ENCODE measurements around the gene PRR14L.
A peak's percentile ranks its signal among the peaks of the same experiment; 100 is the strongest.
"Not testable (repeated sequence)": the region's sequence is repeated elsewhere in the genome, so short reads cannot be mapped to it uniquely, and the experiment has no call there.

PRR14L gene

DNA sequence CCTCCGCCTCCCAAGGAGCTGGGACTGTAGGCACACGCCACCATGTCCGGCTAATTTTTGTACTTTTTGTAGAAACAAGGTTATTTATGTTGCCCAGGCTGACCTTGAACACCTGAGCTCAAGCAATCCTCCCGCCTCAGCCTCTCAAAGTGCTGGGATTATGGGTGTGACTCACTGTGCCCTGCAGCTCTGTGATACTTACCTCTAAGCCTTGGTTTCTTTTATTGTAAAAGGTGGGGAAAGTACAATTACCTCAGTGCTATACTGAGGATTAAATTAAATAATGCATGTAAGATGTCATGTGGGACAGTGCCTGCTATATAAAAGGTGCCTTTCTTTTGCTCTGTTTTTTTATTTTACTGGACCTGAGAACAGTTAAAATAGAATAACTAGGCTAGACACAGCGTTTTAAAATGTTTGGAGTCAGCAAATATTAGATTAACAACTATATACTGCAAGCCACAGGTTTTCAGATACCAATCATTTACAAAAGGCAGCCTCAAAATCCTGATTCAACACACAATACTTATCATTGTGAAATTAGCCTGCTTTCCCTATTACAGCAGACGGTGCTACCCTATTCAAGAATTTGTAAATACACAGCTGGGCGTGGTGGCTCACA, 30.0 kb downstream of the PRR14L start:
- Histone ChIP-seq H3K36me3 (ENCODE audit: control insufficient read depth, insufficient read depth, low read length, severe bottlenecking) (peaks cover 84% of the 10 kb centered on the region), H3K9ac (ENCODE audit: low read length) (no peak overlapping the region), H3K27me3 (replicated peaks; ENCODE audit: control insufficient read depth, insufficient read depth, low read length) (no peaks in the 10 kb centered on the region)

DNA sequence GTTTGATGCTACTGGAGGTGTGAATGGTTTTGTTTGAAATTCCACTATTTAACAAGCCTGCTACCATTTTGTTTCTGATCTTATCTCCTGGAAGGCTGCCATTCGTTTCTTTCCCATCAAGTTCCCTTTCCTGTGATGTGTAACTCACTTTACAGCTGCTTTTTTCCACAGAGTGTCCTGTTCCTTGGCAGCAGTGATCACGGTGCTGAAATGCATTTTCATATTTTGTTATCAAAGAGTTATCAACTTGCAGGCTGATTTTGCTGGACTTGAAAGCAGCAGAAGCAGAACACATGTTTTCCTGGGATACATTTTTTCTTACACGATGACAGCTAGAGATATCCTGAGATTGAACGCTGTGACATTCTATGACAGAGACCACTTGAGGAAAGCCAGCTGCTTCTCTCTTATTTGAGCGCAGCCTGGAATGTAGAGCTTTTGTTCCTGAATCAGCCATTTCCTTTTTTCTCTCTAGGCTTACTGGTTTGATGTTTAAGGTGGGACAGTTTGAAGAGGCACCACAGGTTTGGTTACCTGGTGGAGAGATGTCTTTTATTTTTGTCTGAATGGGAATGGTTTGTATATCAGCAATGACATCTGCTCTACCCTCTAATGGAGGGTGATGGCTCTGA, 34.7 kb downstream of the PRR14L start:
- no peak for DNase-seq (ENCODE audit: low read depth)
- Histone ChIP-seq H3K36me3 (ENCODE audit: control insufficient read depth, insufficient read depth, low read length, severe bottlenecking) (peaks cover 84% of the 10 kb centered on the region), H3K4me1 (ENCODE audit: control insufficient read depth, insufficient read depth, low read length) (no peaks in the 10 kb centered on the region), H3K9ac (ENCODE audit: low read length) (no peak overlapping the region), H3K27me3 (replicated peaks; ENCODE audit: control insufficient read depth, insufficient read depth, low read length) (no peaks in the 10 kb centered on the region), H3K4me3 (ENCODE audit: low read length) (no peak overlapping the region), H3K9me3 (ENCODE audit: control insufficient read depth, low read length) (no peaks in the 10 kb centered on the region)

More for the DNA sequence above, 30.0 kb downstream of the PRR14L start:
- H3K4me3 ChIP-seq (ENCODE audit: low read length): no peak overlapping the region
- no peak for DNase-seq (ENCODE audit: low read depth)
- H3K4me1 ChIP-seq (ENCODE audit: control insufficient read depth, insufficient read depth, low read length): no peaks in the 10 kb centered on the region
- no peaks in the 10 kb centered on the region for H3K9me3 ChIP-seq (ENCODE audit: control insufficient read depth, low read length)

DNA sequence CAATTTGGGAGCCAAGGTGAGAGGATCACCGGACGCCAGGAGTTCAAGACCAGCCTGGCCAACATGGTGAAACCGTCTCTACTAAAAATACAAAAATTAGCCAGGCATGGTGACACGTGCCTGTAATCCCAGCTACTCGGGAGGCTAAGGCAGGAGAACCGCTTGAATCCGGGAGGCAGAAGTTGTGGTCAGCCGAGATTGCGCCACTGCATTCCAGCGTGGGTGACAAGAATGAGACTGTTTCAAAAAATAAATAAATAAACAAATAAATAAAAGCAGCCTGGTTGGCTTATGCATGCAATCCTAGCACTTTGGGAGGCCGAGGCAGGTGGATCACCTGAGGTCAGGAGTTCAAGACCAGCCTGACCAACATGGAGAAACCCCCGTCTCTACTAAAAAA, 38.7 kb downstream of the PRR14L start:
- not testable (repeated sequence) for DNase-seq (ENCODE audit: low read depth); H3K4me1 ChIP-seq (ENCODE audit: control insufficient read depth, insufficient read depth, low read length); H3K4me3 ChIP-seq (ENCODE audit: low read length); H3K9ac ChIP-seq (ENCODE audit: low read length); H3K9me3 ChIP-seq (ENCODE audit: control insufficient read depth, low read length); H3K27me3 ChIP-seq (replicated peaks; ENCODE audit: control insufficient read depth, insufficient read depth, low read length)
- H3K36me3 ChIP-seq (ENCODE audit: control insufficient read depth, insufficient read depth, low read length, severe bottlenecking): peaks cover 62% of the 10 kb centered on the region

DNA sequence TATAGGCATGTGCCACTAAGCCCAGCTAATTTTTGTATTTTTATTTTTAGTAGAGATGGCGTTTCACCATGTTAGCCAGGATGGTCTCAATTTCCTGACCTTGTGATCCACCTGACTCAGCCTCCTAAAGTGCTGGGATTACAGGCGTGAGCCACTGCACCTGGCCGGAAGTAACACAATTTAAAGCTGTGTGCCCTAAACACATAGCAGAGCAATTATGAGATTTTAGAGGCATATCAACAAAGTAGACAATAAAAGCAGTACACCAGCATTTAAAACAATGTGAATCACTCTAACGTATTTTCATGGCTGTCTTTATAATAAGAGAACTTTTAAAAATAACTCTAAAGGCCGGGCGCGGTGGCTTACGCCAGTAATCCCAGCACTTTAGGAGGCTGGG, 42.4 kb downstream of the PRR14L start:
- Histone ChIP-seq H3K9me3 (ENCODE audit: control insufficient read depth, low read length) (no peaks in the 10 kb centered on the region), H3K36me3 (ENCODE audit: control insufficient read depth, insufficient read depth, low read length, severe bottlenecking) (peaks cover 47% of the 10 kb centered on the region), H3K4me3 (ENCODE audit: low read length) (no peak overlapping the region), H3K9ac (ENCODE audit: low read length) (no peak overlapping the region), H3K4me1 (ENCODE audit: control insufficient read depth, insufficient read depth, low read length) (no peaks in the 10 kb centered on the region), H3K27me3 (replicated peaks; ENCODE audit: control insufficient read depth, insufficient read depth, low read length) (no peaks in the 10 kb centered on the region)
- DNase-seq (ENCODE audit: low read depth): no peak

DNA sequence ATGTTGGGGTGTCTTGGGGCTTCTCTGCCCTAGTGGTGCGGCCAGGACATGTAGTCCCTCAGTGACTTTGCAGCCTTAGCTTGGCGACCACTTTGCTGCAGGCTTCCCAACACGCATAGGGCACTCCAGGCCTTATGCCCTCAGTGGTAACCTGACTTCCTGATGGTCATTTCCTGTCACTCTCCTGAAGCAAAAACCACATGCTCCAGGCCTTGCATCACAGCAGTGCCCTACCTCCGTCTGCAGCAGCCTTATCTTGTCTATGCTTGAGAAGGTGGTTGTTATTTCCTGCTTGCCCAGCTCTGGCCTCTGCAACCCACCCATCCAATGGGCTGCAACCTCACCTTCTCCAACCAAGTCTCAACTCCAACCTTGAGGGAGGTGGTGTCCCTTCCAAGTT, 54.5 kb downstream of the PRR14L start:
- no peak overlapping the region for H3K4me3 ChIP-seq (ENCODE audit: low read length)
- H3K36me3 ChIP-seq (ENCODE audit: control insufficient read depth, insufficient read depth, low read length, severe bottlenecking): peaks cover 55% of the 10 kb centered on the region
- H3K27me3 ChIP-seq (replicated peaks; ENCODE audit: control insufficient read depth, insufficient read depth, low read length): no peaks in the 10 kb centered on the region
- H3K4me1 ChIP-seq (ENCODE audit: control insufficient read depth, insufficient read depth, low read length): no peaks in the 10 kb centered on the region
- no peak for DNase-seq (ENCODE audit: low read depth)
- no peaks in the 10 kb centered on the region for H3K9me3 ChIP-seq (ENCODE audit: control insufficient read depth, low read length)
- no peak overlapping the region for H3K9ac ChIP-seq (ENCODE audit: low read length)

DNA sequence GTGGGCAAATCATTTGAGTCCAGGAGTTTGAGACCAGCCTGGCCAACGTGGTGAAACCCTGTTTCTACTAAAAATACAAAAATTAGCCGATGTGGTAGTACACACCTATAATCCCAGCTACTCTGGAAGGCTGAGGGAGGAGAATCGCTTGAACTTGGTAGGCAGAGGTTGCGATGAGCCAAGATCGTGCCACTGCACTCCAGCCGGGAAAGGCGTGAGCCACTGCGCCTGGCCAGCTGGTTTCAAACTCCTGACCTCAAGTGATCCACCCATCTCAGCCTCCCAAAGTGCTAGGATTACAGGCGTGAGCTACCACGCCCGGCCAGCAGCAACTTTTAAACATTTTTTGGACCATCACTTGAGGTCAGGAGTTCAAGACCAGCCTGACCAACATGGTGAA, 55.9 kb downstream of the PRR14L start:
- not testable (repeated sequence) for DNase-seq (ENCODE audit: low read depth); H3K4me1 ChIP-seq (ENCODE audit: control insufficient read depth, insufficient read depth, low read length); H3K27me3 ChIP-seq (replicated peaks; ENCODE audit: control insufficient read depth, insufficient read depth, low read length); H3K9me3 ChIP-seq (ENCODE audit: control insufficient read depth, low read length); H3K4me3 ChIP-seq (ENCODE audit: low read length); H3K9ac ChIP-seq (ENCODE audit: low read length)
- H3K36me3 ChIP-seq (ENCODE audit: control insufficient read depth, insufficient read depth, low read length, severe bottlenecking): peaks cover 48% of the 10 kb centered on the region

DNA sequence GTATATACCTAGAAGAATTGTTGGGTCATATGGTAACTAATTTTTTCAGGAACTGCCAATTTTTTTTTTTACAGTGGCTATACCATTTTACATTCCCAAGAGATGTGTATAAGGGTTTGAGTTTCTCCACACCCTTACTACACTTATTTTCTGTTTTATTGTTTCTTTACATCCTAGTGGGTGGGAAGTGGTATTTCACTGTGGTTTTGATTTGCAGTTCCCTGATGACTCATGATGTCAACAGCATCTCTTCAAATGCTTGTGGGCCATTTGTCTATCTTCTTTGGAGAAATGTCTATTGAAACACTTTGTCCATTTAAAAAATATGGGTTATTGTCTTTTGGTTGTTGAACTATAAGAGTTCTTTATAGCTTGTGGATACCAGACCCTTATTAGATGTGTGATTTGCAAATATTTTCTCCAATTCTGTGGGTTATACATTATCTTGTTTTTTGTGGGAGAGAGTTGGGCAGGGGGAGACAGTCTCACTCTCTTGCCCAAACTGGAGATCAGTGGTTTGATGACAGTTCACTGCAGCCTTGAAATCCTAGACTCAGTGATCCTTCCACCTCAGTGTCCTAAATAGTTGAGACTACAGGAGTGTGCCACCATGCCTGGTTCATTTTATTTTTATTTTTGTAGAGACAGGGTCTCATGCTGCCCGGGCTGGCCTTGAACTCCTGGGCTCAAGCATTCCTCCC, 57.6 kb downstream of the PRR14L start:
- peaks cover 54% of the 10 kb centered on the region for H3K36me3 ChIP-seq (ENCODE audit: control insufficient read depth, insufficient read depth, low read length, severe bottlenecking)
- DNase-seq (ENCODE audit: low read depth): peak; percentile 26
- no peak overlapping the region for H3K4me3 ChIP-seq (ENCODE audit: low read length)
- H3K9me3 ChIP-seq (ENCODE audit: control insufficient read depth, low read length): no peaks in the 10 kb centered on the region
- no peaks in the 10 kb centered on the region for H3K4me1 ChIP-seq (ENCODE audit: control insufficient read depth, insufficient read depth, low read length)
- H3K27me3 ChIP-seq (replicated peaks; ENCODE audit: control insufficient read depth, insufficient read depth, low read length): no peaks in the 10 kb centered on the region
- no peak overlapping the region for H3K9ac ChIP-seq (ENCODE audit: low read length)

DNA sequence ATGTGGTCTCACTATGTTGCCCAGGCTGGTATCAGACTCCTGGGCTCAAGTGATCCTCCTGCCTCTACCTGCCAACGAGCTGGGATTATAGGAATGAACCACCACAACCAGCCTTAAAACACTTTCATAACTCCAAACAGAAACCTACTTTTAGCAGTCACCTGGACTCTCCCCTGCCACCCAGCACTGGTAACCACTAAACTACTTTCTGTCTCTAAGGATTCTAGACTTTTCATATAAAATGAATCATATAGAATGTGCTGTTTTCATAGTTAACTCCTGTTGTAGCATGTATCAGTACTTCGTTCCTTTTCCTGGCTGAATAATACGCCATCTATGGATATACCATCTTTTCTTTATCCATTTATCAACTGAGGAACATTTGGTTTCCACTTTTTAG, 58.5 kb downstream of the PRR14L start:
- Histone ChIP-seq H3K27me3 (replicated peaks; ENCODE audit: control insufficient read depth, insufficient read depth, low read length) (no peaks in the 10 kb centered on the region), H3K9me3 (ENCODE audit: control insufficient read depth, low read length) (no peaks in the 10 kb centered on the region), H3K4me3 (ENCODE audit: low read length) (no peak overlapping the region), H3K9ac (ENCODE audit: low read length) (no peak overlapping the region), H3K36me3 (ENCODE audit: control insufficient read depth, insufficient read depth, low read length, severe bottlenecking) (peaks cover 52% of the 10 kb centered on the region), H3K4me1 (ENCODE audit: control insufficient read depth, insufficient read depth, low read length) (no peaks in the 10 kb centered on the region)
- no peak for DNase-seq (ENCODE audit: low read depth)

DNA sequence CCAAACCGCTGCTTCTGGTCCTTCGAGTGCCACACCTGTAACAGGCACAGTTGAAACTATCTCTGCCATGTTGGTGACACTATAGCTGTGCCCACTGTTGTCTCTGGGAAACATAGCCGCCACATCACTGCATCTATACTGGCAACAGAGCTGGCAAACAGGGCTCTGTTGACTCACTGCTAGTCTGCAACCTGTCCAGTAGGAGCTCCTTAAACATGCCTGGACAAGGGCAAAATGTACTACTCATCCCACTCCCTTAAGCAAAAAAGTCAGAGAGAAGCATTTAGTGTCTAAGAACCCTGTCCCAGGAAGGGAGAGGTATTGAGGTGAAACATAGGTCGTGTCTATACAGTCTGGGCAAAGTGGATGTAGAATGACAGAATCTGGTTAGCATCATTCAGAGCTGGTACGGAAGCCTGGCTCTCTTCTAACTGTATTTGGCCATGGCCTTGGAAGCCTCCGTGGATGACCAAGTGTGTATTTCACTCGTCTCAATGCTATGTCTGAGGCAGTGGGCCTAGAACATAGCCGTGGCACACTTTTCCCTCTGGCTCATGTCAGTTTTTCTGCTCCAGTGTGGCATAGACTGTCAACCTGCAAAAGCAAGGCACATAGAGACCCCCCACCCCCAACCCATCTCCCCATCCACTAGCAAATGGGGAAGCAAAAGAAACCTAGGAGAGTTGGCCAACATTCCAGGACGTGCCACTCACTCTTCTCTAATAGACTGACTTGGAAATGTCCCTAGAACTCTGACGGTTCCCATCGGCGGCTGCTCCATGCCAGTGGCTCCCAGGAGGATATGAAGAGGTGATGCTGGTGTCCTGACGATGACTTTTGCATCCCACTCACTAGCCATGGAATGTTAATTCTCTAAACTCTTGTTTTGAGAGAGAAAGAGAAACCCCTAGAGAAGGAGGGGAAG, 66.5 kb downstream of the PRR14L start:
- Histone ChIP-seq H3K4me1 (ENCODE audit: control insufficient read depth, insufficient read depth, low read length) (peaks cover 31% of the 10 kb centered on the region), H3K4me3 (ENCODE audit: low read length) (no peak overlapping the region), H3K9ac (ENCODE audit: low read length) (no peak overlapping the region), H3K9me3 (ENCODE audit: control insufficient read depth, low read length) (no peaks in the 10 kb centered on the region), H3K36me3 (ENCODE audit: control insufficient read depth, insufficient read depth, low read length, severe bottlenecking) (peaks cover 41% of the 10 kb centered on the region), H3K27me3 (replicated peaks; ENCODE audit: control insufficient read depth, insufficient read depth, low read length) (no peaks in the 10 kb centered on the region)
- DNase-seq (ENCODE audit: low read depth): no peak

DNA sequence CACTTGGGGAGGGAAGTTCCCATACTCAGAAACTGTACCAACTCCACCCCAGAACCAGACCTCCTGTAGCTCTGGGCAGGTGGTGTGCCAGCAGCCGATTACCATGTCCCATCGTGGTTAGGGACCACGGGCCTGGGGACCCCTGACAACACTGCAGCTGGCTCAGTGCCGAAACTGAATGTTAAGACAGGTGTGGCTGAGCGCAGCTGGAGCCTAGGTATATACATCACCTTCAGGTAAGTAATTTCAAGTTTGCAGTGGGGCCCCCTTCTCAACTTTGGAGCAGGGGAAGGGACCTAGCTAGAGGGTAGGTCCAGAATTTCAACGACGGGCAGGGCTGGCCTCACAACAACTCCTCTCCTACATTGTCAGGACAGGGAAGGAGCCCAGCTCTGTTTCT, 67.2 kb downstream of the PRR14L start:
- no peak for DNase-seq (ENCODE audit: low read depth)
- Histone ChIP-seq H3K36me3 (ENCODE audit: control insufficient read depth, insufficient read depth, low read length, severe bottlenecking) (peaks cover 35% of the 10 kb centered on the region), H3K9me3 (ENCODE audit: control insufficient read depth, low read length) (no peaks in the 10 kb centered on the region), H3K4me1 (ENCODE audit: control insufficient read depth, insufficient read depth, low read length) (peaks cover 31% of the 10 kb centered on the region), H3K9ac (ENCODE audit: low read length) (no peak overlapping the region), H3K27me3 (replicated peaks; ENCODE audit: control insufficient read depth, insufficient read depth, low read length) (no peaks in the 10 kb centered on the region), H3K4me3 (ENCODE audit: low read length) (no peak overlapping the region)

All from adipocyte (in vitro differentiated cells).